T-helper 22 cell (primary cell): ENCODE data around the gene HS6ST2.

Experiments
- DNase-seq: peaks from one replicate; pipeline ENCODE4 v3.0.0-alpha.2; 2020; ENCODE audit warnings: low read depth

The HS6ST2 gene

GRCh38 chrX:132740316-132741123 lies 217.9 kb downstream of the HS6ST2 start:
- DNase-seq = no peak

- DNase-seq = no peak
These were observed 219.5 kb downstream of the HS6ST2 start for GRCh38 chrX:132738951-132739350.

GRCh38 chrX:132737743-132738142 lies 220.7 kb downstream of the HS6ST2 start:
- DNase-seq = no peak

GRCh38 chrX:132732236-132732635 lies 226.2 kb downstream of the HS6ST2 start:
- no peak for DNase-seq

- DNase-seq = no peak
These were observed 227.7 kb downstream of the HS6ST2 start for GRCh38 chrX:132730726-132731125.

GRCh38 chrX:132730266-132730665 lies 228.2 kb downstream of the HS6ST2 start:
- no peak for DNase-seq

- no peak for DNase-seq
These were observed 230.1 kb downstream of the HS6ST2 start for GRCh38 chrX:132728296-132728695.

GRCh38 chrX:132718431-132718958 lies 239.9 kb downstream of the HS6ST2 start:
- DNase-seq = no peak

GRCh38 chrX:132716006-132716405 lies 242.4 kb downstream of the HS6ST2 start:
- DNase-seq = no peak

GRCh38 chrX:132714913-132715312 lies 243.5 kb downstream of the HS6ST2 start:
- no peak for DNase-seq

GRCh38 chrX:132712350-132712749 lies 246.1 kb downstream of the HS6ST2 start:
- DNase-seq = no peak

GRCh38 chrX:132710656-132711155 lies 247.7 kb downstream of the HS6ST2 start:
- DNase-seq = no peak

- DNase-seq = no peak
These were observed 249.9 kb downstream of the HS6ST2 start for GRCh38 chrX:132708529-132708928.

GRCh38 chrX:132704769-132705168 lies 253.7 kb downstream of the HS6ST2 start:
- DNase-seq = no peak

- no peak for DNase-seq
These were observed 264.0 kb downstream of the HS6ST2 start for GRCh38 chrX:132694382-132694781.

- no peak for DNase-seq
These were observed 265.9 kb downstream of the HS6ST2 start for GRCh38 chrX:132692526-132692925.

- DNase-seq = no peak
These were observed 266.4 kb downstream of the HS6ST2 start for GRCh38 chrX:132692066-132692465.

GRCh38 chrX:132689612-132690563 lies 268.5 kb downstream of the HS6ST2 start:
- DNase-seq = no peak

- no peak for DNase-seq
These were observed 273.2 kb downstream of the HS6ST2 start for GRCh38 chrX:132685276-132685675.

- DNase-seq = no peak
These were observed 281.2 kb downstream of the HS6ST2 start for GRCh38 chrX:132677233-132677716.

- DNase-seq = no peak
These were observed 281.8 kb downstream of the HS6ST2 start for GRCh38 chrX:132676561-132677186.

GRCh38 chrX:132676102-132676501 lies 282.3 kb downstream of the HS6ST2 start:
- no peak for DNase-seq
